GM12878 (cell line): ENCODE results near the gene SNX15. TPM values are rescaled to one million over a fixed set of nuclear protein-coding genes. Genes with fewer than 3 reads are reported as not detected.

Experiments
- ATAC-seq: fragments of 200-7000 bp; cut with Tn5 transposase; 3 replicates; pipeline ENCODE4 v1.9.1; 2020; ENCODE audit warnings: mild to moderate bottlenecking, moderate library complexity
- BruUV-seq: library from RNA; stranded (reverse); fragments of 400-500 nt; replicated peaks from 2 replicates; lab custom pipeline; 2021; lab: Mats Ljungman, UMichigan
- CTCF ChIA-PET: fragments of 300-600 bp; sonication (Branson Sonifier 250); formaldehyde crosslinking; extraction: SDS; loops from one replicate; lab custom pipeline; 2021; ENCODE audit warnings: inconsistent platforms; lab: Yijun Ruan, JAX
- POLR2A ChIA-PET: fragments of 350-600 bp; formaldehyde crosslinking; extraction: SDS; loops from one replicate; lab custom pipeline; 2021; ENCODE audit warnings: inconsistent platforms; lab: Charles Lee
- RAD21 ChIA-PET: fragments of 300-600 bp; sonication (Branson Sonifier 250); formaldehyde crosslinking; loops from one replicate; lab custom pipeline; 2023; ENCODE audit warnings: antibody characterized with exemption; ENCODE audit not compliant: unreplicated experiment; lab: Charles Lee
- SMC1A ChIA-PET: fragments of 300-600 bp; sonication (Branson Sonifier 250); formaldehyde crosslinking; loops from one replicate; lab custom pipeline; 2023; ENCODE audit not compliant: unreplicated experiment, uncharacterized antibody; lab: Charles Lee
- DNase-seq: peaks from one replicate; pipeline ENCODE4 v3.0.0-alpha.2; 2011; ENCODE audit warnings: low read depth, low spot score
- FAIRE-seq: peaks from 3 replicates; lab custom pipeline; 2011; peaks lifted over from hg19 to GRCh38; lab: Jason Lieb, UNC
- H2AFZ ChIP-seq: 2 replicates; pipeline ENCODE4 v1.6.0; 2011; ENCODE audit warnings: low read depth, low read length, control low read depth; ENCODE audit not compliant: control insufficient read depth
- H3K27ac ChIP-seq: 2 replicates; pipeline ENCODE4 v1.5.1; 2011; ENCODE audit warnings: control low read depth; ENCODE audit not compliant: control insufficient read depth, insufficient read depth
- H3K27me3 ChIP-seq, 2 experiments: replicated peaks in 1 of 2; 2 replicates each; pipeline versions ENCODE4 v1.6.0 to v1.6.1; 2011; ENCODE audit warnings: low read length in 1 of 2; ENCODE audit not compliant: control insufficient read depth in 2 of 2, insufficient read depth in 2 of 2
- H3K36me3 ChIP-seq, 2 experiments: 2 replicates each; pipeline ENCODE4 v1.5.1; 2011; ENCODE audit warnings: low read length in 1 of 2; ENCODE audit not compliant: control insufficient read depth in 2 of 2, insufficient read depth in 2 of 2
- H3K4me1 ChIP-seq: 2 replicates; pipeline ENCODE4 v1.6.1; 2011; ENCODE audit warnings: mild to moderate bottlenecking, low read length, moderate library complexity, mixed read lengths; ENCODE audit not compliant: control insufficient read depth, insufficient read depth
- H3K4me2 ChIP-seq: 2 replicates; pipeline ENCODE4 v1.6.0; 2011; ENCODE audit warnings: control low read depth; ENCODE audit not compliant: control insufficient read depth, insufficient read depth
- H3K4me3 ChIP-seq: fragments of 200-600 bp; sonication (generic); 2 replicates; pipeline ENCODE4 v1.5.1; 2016
- H3K79me2 ChIP-seq: 2 replicates; pipeline ENCODE4 v1.6.0; 2011; ENCODE audit warnings: low read length; ENCODE audit not compliant: control insufficient read depth, insufficient read depth
- H3K9ac ChIP-seq: 2 replicates; pipeline ENCODE4 v1.8.0; 2011; ENCODE audit warnings: low read length, control low read depth, mixed read lengths; ENCODE audit not compliant: control insufficient read depth, insufficient read depth
- H3K9me3 ChIP-seq: replicated peaks from 3 replicates; pipeline ENCODE4 v1.5.1; 2011; ENCODE audit warnings: mild to moderate bottlenecking, low read length; ENCODE audit not compliant: control insufficient read depth, insufficient read depth
- H4K20me1 ChIP-seq: 2 replicates; pipeline ENCODE4 v1.6.0; 2011; ENCODE audit not compliant: control insufficient read depth, insufficient read depth
- ASH2L ChIP-seq: fragments of 300-600, 200-600 bp; sonication (generic); IDR thresholded peaks from 2 replicates; pipeline ENCODE4 v1.6.1; 2017; ENCODE audit warnings: low read depth, mild to moderate bottlenecking, borderline replicate concordance
- ATF3 ChIP-seq: IDR thresholded peaks from 2 replicates; pipeline ENCODE4 v1.6.1; 2011; ENCODE audit warnings: low read depth, mild to moderate bottlenecking, low read length, moderate library complexity, borderline replicate concordance; ENCODE audit errors: extremely low read depth
- BMI1 ChIP-seq: fragments of 450-650 bp; IDR thresholded peaks from 2 replicates; pipeline ENCODE4 v1.6.1; 2016; ENCODE audit warnings: mild to moderate bottlenecking, moderate library complexity, borderline replicate concordance
- CREB1 ChIP-seq: IDR thresholded peaks from 2 replicates; pipeline ENCODE4 v1.6.1; 2012; ENCODE audit warnings: low read depth, mild to moderate bottlenecking, inconsistent platforms
- HDGF ChIP-seq: fragments of 450-650 bp; IDR thresholded peaks from 2 replicates; pipeline ENCODE4 v1.6.1; 2016; ENCODE audit warnings: antibody characterized with exemption
- MEF2A ChIP-seq: IDR thresholded peaks from 2 replicates; pipeline ENCODE4 v1.6.1; 2011; ENCODE audit warnings: low read depth, mild to moderate bottlenecking, low read length, moderate library complexity; ENCODE audit not compliant: insufficient read depth
- MYB ChIP-seq: fragments of 150-350 bp; IDR thresholded peaks from 2 replicates; pipeline ENCODE4 v1.6.1; 2014; ENCODE audit warnings: mild to moderate bottlenecking, low read depth, low read length, borderline replicate concordance
- NFYB ChIP-seq: IDR thresholded peaks from 2 replicates; pipeline ENCODE4 v1.6.1; 2011; ENCODE audit warnings: low read depth, mild to moderate bottlenecking, low read length, improper control_type of control experiment, moderate library complexity; ENCODE audit not compliant: insufficient read depth
- PAX5 ChIP-seq: IDR thresholded peaks from 2 replicates; pipeline ENCODE4 v1.6.1; 2011; ENCODE audit warnings: low read depth, low read length, borderline replicate concordance
- PML ChIP-seq: IDR thresholded peaks from 2 replicates; pipeline ENCODE4 v1.6.1; 2012; ENCODE audit warnings: low read length, inconsistent platforms
- RELB ChIP-seq: fragments of 450-650 bp; IDR thresholded peaks from 2 replicates; pipeline ENCODE4 v1.6.1; 2017; ENCODE audit warnings: low read depth, mild to moderate bottlenecking, moderate library complexity
- SIX5 ChIP-seq: IDR thresholded peaks from 2 replicates; pipeline ENCODE4 v1.6.1; 2011; ENCODE audit warnings: mild to moderate bottlenecking, low read depth, low read length, moderate library complexity; ENCODE audit not compliant: severe bottlenecking
- ZNF24 ChIP-seq: fragments of 450-650 bp; IDR thresholded peaks from 2 replicates; pipeline ENCODE4 v1.6.1; 2017; ENCODE audit warnings: antibody characterized with exemption, mild to moderate bottlenecking
- ZNF274 ChIP-seq: IDR thresholded peaks from one replicate; pipeline ENCODE4 v1.8.0; 2011; ENCODE audit not compliant: insufficient read length, insufficient read depth
- WGBS: methylation state at CpG from one replicate; pipeline ENCODE4 v1.1.6; 2016; ENCODE audit warnings: low lambda C conversion rate; ENCODE audit not compliant: insufficient replicate concordance, insufficient coverage; ENCODE audit errors: missing lambda C conversion rate; 5-methylcytosine and 5-hydroxymethylcytosine counted together
- in situ Hi-C: fragments of 300-500 bp; cut with MboI; formaldehyde crosslinking; loops from 9 replicates; pipeline ENCODE4 v1.14.3; 2018; ENCODE audit warnings: mixed read lengths
- intact Hi-C: fragments of 100-400 bp; cut with micrococcal nuclease; formaldehyde crosslinking; loops from one replicate; pipeline ENCODE4 v1.14.2; 2022; ENCODE audit not compliant: unreplicated experiment
- polyA plus RNA-seq, 11 experiments: library from polyadenylated mRNA; depleted of rRNA in 4 of 11; unstranded in 6 of 11; stranded (reverse) in 5 of 11; fragments of >200 nt; fragmentation: Nextera tagmentation in 4 of 11; fragmentation: Illumina TruSeq in 1 of 11; extraction: Ambion mirVana in 4 of 11; extraction: Trizol in 1 of 11; gene quantifications; 1 replicate in 1 of 11; 2 replicates in 10 of 11; pipeline versions ENCODE4 v1.2.1 to v1.2.3, GENCODE V29; 2011 to 2016; ENCODE audit warnings: inconsistent platforms in 2 of 11, missing spikeins in 2 of 11, low read depth in 1 of 11
- total RNA-seq, 4 experiments: library from RNA; depleted of rRNA in 3 of 4; stranded (reverse); fragments of >200 nt in 3 of 4; fragmentation: Illumina TruSeq in 1 of 4; extraction: Trizol in 1 of 4; gene quantifications; 2 replicates each; pipeline versions ENCODE4 v1.2.1 to v1.2.3, GENCODE V29; 2013 to 2021
- TF ChIP-seq, protein P1 (sequence below): IDR thresholded peaks from 2 replicates; pipeline ENCODE4 v1.6.1; 2012; ENCODE audit warnings: low read depth, low read length, improper control_type of control experiment
- TF ChIP-seq, protein P2 (sequence below): fragments of 450-650 bp; IDR thresholded peaks from 2 replicates; pipeline ENCODE4 v1.6.1; 2017; ENCODE audit warnings: antibody characterized with exemption, mild to moderate bottlenecking, moderate library complexity

SNX15 gene
- total and polyA plus RNA-seq, 10 of the 15 experiments (the other 5 are each of a cell fraction or from before 2014, with no cell fraction given) = 2.4 to 24.0 (median 16.1) TPM

DNA sequence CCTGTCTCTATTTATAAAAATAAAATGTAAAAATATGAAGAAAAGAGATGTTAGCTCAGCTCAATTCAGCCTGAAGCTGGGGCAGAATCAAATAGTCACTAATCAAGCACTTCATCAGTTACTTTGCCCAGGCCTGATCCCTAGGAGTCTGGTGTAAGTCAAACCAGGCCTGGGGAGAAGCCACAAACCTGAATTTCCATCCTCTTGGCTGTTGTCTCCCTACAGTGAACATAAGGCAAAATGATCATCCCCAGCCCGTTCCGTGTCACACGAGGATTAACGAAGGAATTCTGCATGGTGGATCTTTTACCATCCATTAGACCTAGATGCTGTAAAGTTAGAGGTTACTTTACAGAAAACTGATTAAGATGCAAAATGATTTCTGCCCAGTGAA lies 37.6 kb downstream of the SNX15 start:
- Histone ChIP-seq H3K79me2 (no peaks in the 10 kb centered on the region), H3K9me3 (no peaks in the 10 kb centered on the region), H4K20me1 (no peaks in the 10 kb centered on the region), H3K27me3 (no peaks in the 10 kb centered on the region), H3K4me2 (no peak overlapping the region), H3K4me3 (no peak overlapping the region), H3K36me3 (no peaks in the 10 kb centered on the region), H3K9ac (no peak overlapping the region), H3K27ac (no peak overlapping the region), H3K4me1 (peaks cover 16% of the 10 kb centered on the region), H2AFZ (no peak overlapping the region)
- intact Hi-C loops (no loop called here), in situ Hi-C loops (no loop called here)
- ChIA-PET POLR2A (interaction anchor here (0.7 to 0.8 kb wide), 2 partner anchors 12 to 148 kb away, joined by 3 to 6 read pairs; no protein-coding TSS in a partner anchor), CTCF (no interaction called here), SMC1A (no interaction called here), RAD21 (no interaction called here)
- no peak for FAIRE-seq
- DNase-seq = no peak
- no peak for ATAC-seq
- TF ChIP-seq SIX5 = no peak
- TF ChIP-seq ASH2L = no peak
- TF ChIP-seq ZNF24 = no peak
- no peak for TF ChIP-seq ATF3
- no peak for TF ChIP-seq RELB
- no peak for TF ChIP-seq ZNF274
- no peak for TF ChIP-seq PML
- TF ChIP-seq PAX5 = no peak
- TF ChIP-seq, protein P1, sequence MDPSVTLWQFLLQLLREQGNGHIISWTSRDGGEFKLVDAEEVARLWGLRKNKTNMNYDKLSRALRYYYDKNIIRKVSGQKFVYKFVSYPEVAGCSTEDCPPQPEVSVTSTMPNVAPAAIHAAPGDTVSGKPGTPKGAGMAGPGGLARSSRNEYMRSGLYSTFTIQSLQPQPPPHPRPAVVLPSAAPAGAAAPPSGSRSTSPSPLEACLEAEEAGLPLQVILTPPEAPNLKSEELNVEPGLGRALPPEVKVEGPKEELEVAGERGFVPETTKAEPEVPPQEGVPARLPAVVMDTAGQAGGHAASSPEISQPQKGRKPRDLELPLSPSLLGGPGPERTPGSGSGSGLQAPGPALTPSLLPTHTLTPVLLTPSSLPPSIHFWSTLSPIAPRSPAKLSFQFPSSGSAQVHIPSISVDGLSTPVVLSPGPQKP = no peak
- TF ChIP-seq CREB1 = no peak
- TF ChIP-seq NFYB = no peak
- TF ChIP-seq, protein P2, sequence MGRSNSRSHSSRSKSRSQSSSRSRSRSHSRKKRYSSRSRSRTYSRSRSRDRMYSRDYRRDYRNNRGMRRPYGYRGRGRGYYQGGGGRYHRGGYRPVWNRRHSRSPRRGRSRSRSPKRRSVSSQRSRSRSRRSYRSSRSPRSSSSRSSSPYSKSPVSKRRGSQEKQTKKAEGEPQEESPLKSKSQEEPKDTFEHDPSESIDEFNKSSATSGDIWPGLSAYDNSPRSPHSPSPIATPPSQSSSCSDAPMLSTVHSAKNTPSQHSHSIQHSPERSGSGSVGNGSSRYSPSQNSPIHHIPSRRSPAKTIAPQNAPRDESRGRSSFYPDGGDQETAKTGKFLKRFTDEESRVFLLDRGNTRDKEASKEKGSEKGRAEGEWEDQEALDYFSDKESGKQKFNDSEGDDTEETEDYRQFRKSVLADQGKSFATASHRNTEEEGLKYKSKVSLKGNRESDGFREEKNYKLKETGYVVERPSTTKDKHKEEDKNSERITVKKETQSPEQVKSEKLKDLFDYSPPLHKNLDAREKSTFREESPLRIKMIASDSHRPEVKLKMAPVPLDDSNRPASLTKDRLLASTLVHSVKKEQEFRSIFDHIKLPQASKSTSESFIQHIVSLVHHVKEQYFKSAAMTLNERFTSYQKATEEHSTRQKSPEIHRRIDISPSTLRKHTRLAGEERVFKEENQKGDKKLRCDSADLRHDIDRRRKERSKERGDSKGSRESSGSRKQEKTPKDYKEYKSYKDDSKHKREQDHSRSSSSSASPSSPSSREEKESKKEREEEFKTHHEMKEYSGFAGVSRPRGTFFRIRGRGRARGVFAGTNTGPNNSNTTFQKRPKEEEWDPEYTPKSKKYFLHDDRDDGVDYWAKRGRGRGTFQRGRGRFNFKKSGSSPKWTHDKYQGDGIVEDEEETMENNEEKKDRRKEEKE = no peak
- TF ChIP-seq MYB = no peak
- no peak for TF ChIP-seq MEF2A
- no peak for TF ChIP-seq BMI1
- TF ChIP-seq HDGF = no peak
- 100% methylated on average over 4 of the region's 4 CpGs for WGBS
- no TSS peak for BruUV-seq
